PC-3 (cell line): ENCODE measurements around the gene NHLRC2. TPM values are rescaled to one million over a fixed set of nuclear protein-coding genes. Genes with fewer than 3 reads are reported as not detected.

Experiments
- ATAC-seq: fragments of 200-7000 bp; cut with Tn5 transposase; 2 replicates; pipeline ENCODE4 v1.9.1; 2020; ENCODE audit warnings: mild to moderate bottlenecking, moderate library complexity
- BruUV-seq: library from RNA; stranded (reverse); fragments of 400-500 nt; replicated peaks from 2 replicates; lab custom pipeline; 2021; lab: Mats Ljungman, UMichigan
- CTCF ChIA-PET: fragments of 300-600 bp; sonication (Branson Sonifier 250); formaldehyde crosslinking; loops from one replicate; lab custom pipeline; 2022; ENCODE audit warnings: antibody characterized with exemption; lab: Charles Lee
- POLR2A ChIA-PET: fragments of 300-600 bp; sonication (Branson Sonifier 250); formaldehyde crosslinking; loops from one replicate; lab custom pipeline; 2022; ENCODE audit warnings: antibody characterized with exemption; ENCODE audit not compliant: unreplicated experiment; lab: Charles Lee
- DNase-seq: peaks from one replicate; pipeline ENCODE4 v3.0.0-alpha.2; 2015
- H2AFZ ChIP-seq: fragments of 300-600 bp; sonication (generic); 2 replicates; pipeline ENCODE4 v1.6.0; 2016; ENCODE audit warnings: antibody characterized with exemption, low read length
- H3F3A ChIP-seq: fragments of 300-600 bp; sonication (generic); one replicate; pipeline ENCODE4 v1.6.0; 2017; ENCODE audit warnings: antibody characterized with exemption, low read length, control low read depth, mild to moderate bottlenecking; ENCODE audit not compliant: unreplicated experiment
- H3K27ac ChIP-seq: fragments of 300-600 bp; sonication (generic); 2 replicates; pipeline ENCODE4 v1.5.1; 2016; ENCODE audit warnings: mild to moderate bottlenecking, low read length
- H3K27me3 ChIP-seq: fragments of 300-600 bp; sonication (generic); 2 replicates; pipeline ENCODE4 v1.6.1; 2016; ENCODE audit warnings: low read length, mixed read lengths
- H3K36me3 ChIP-seq: fragments of 300-600 bp; sonication (generic); 2 replicates; pipeline ENCODE4 v1.6.1; 2016; ENCODE audit warnings: low read depth, mixed run types, low read length, mixed read lengths
- H3K4me1 ChIP-seq: fragments of 300-600 bp; sonication (generic); 2 replicates; pipeline ENCODE4 v1.5.1; 2016; ENCODE audit warnings: low read length; ENCODE audit not compliant: insufficient read depth
- H3K4me2 ChIP-seq: fragments of 300-600 bp; sonication (generic); 2 replicates; pipeline ENCODE4 v1.6.0; 2016; ENCODE audit warnings: low read length
- H3K4me3 ChIP-seq: fragments of 300-600 bp; sonication (generic); 2 replicates; pipeline ENCODE4 v1.5.1; 2016; ENCODE audit warnings: mild to moderate bottlenecking, low read length, mixed read lengths
- H3K79me2 ChIP-seq: fragments of 300-600 bp; sonication (generic); 2 replicates; pipeline ENCODE4 v1.6.1; 2017; ENCODE audit warnings: low read length, mixed read lengths
- H3K9ac ChIP-seq: fragments of 300-600 bp; sonication (generic); 2 replicates; pipeline ENCODE4 v1.6.0; 2016; ENCODE audit warnings: mild to moderate bottlenecking, low read length
- H3K9me2 ChIP-seq: fragments of 300-600 bp; sonication (generic); replicated peaks from 2 replicates; pipeline ENCODE4 v1.6.1; 2016; ENCODE audit warnings: mixed run types, low read length, mixed read lengths
- H3K9me3 ChIP-seq: fragments of 300-600 bp; sonication (generic); 2 replicates; pipeline ENCODE4 v1.6.1; 2016; ENCODE audit warnings: low read length, mixed read lengths
- H4K20me1 ChIP-seq: fragments of 300-600 bp; sonication (generic); 2 replicates; pipeline ENCODE4 v1.6.1; 2016; ENCODE audit warnings: low read length, mixed read lengths
- CTCF ChIP-seq: fragments of 300-600 bp; sonication (generic); conservative IDR thresholded peaks from 2 replicates; pipeline ENCODE4 v1.5.1; 2017; ENCODE audit warnings: antibody characterized with exemption, low read depth, mild to moderate bottlenecking, low read length
- EZH2 ChIP-seq: fragments of 300-600 bp; sonication (generic); IDR thresholded peaks from one replicate; pipeline ENCODE4 v1.6.1; 2017; ENCODE audit warnings: antibody characterized with exemption, mild to moderate bottlenecking, low read length; ENCODE audit not compliant: unreplicated experiment
- EZH2phosphoT487 ChIP-seq: fragments of 300-600 bp; sonication (generic); IDR thresholded peaks from 2 replicates; pipeline ENCODE4 v1.6.1; 2018; ENCODE audit warnings: mild to moderate bottlenecking, antibody characterized with exemption, low read length, borderline replicate concordance
- intact Hi-C: fragments of 100-400 bp; cut with micrococcal nuclease; formaldehyde crosslinking; loops from 2 replicates; pipeline ENCODE4 v1.9.0; 2023
- total RNA-seq: library from RNA; depleted of rRNA; stranded (reverse); fragments of >200 nt; gene quantifications from 2 replicates; pipeline ENCODE4 v1.2.3, GENCODE V29; 2014

Gene NHLRC2
- total RNA-seq, 1 experiment from 2014 or later: 17.5 TPM

GRCh38 chr10:113960617-113961181 is 106.2 kb downstream of the NHLRC2 start:
- Histone ChIP-seq H3K9me3 (no peaks in the 10 kb centered on the region), H3F3A (no peaks in the 10 kb centered on the region), H3K4me1 (peaks cover 37% of the 10 kb centered on the region), H3K27ac (no peak overlapping the region), H3K9me2 (no peaks in the 10 kb centered on the region), H3K4me3 (no peak overlapping the region), H3K27me3 (no peaks in the 10 kb centered on the region), H3K9ac (no peak overlapping the region), H3K36me3 (no peaks in the 10 kb centered on the region), H2AFZ (no peak overlapping the region), H4K20me1 (no peaks in the 10 kb centered on the region), H3K4me2 (no peak overlapping the region), H3K79me2 (no peaks in the 10 kb centered on the region)
- DNase-seq (peak; percentile 2), ATAC-seq (no peak)
- ChIA-PET CTCF (no interaction called here), POLR2A (no interaction called here)
- BruUV-seq: no TSS peak
- intact Hi-C loops: no loop called here
- TF ChIP-seq CTCF: no peak
- TF ChIP-seq EZH2phosphoT487: no peak
- no peak for TF ChIP-seq EZH2

- DNase-seq (no peak), ATAC-seq (no peak)
- Histone ChIP-seq H3K79me2 (no peaks in the 10 kb centered on the region), H3K9ac (no peak overlapping the region), H3F3A (no peaks in the 10 kb centered on the region), H3K9me2 (no peaks in the 10 kb centered on the region), H3K4me1 (peaks cover 37% of the 10 kb centered on the region), H3K36me3 (no peaks in the 10 kb centered on the region), H3K27me3 (no peaks in the 10 kb centered on the region), H3K4me3 (no peak overlapping the region), H3K4me2 (no peak overlapping the region), H3K9me3 (no peaks in the 10 kb centered on the region), H4K20me1 (no peaks in the 10 kb centered on the region), H2AFZ (no peak overlapping the region), H3K27ac (no peak overlapping the region)
- ChIA-PET CTCF (no interaction called here), POLR2A (no interaction called here)
- no TSS peak for BruUV-seq
- TF ChIP-seq EZH2phosphoT487: no peak
- intact Hi-C loops: no loop called here
Observed at GRCh38 chr10:113961182-113962031, 106.9 kb downstream of the NHLRC2 start.

- Histone ChIP-seq H3K9me3 (no peaks in the 10 kb centered on the region), H3F3A (no peaks in the 10 kb centered on the region), H3K4me3 (no peak overlapping the region), H3K4me1 (peaks cover 7% of the 10 kb centered on the region), H3K4me2 (no peak overlapping the region), H3K79me2 (no peaks in the 10 kb centered on the region), H3K9me2 (no peaks in the 10 kb centered on the region), H2AFZ (no peak overlapping the region), H3K27me3 (no peaks in the 10 kb centered on the region), H4K20me1 (no peaks in the 10 kb centered on the region), H3K9ac (no peak overlapping the region), H3K27ac (no peak overlapping the region), H3K36me3 (no peaks in the 10 kb centered on the region)
- POLR2A ChIA-PET: no interaction called here
- TF ChIP-seq CTCF (no peak), EZH2 (no peak), EZH2phosphoT487 (no peak)
- intact Hi-C loops: no loop called here
- ATAC-seq (no peak), DNase-seq (no peak)
- CTCF ChIA-PET: interaction anchor here (0.7 kb wide), 1 partner anchor 20 kb away, joined by 3 read pairs; no protein-coding TSS in a partner anchor
- BruUV-seq: no TSS peak
Observed at GRCh38 chr10:113965077-113965476, 110.6 kb downstream of the NHLRC2 start.
